ENCODE data around the gene EHBP1.

DNA sequence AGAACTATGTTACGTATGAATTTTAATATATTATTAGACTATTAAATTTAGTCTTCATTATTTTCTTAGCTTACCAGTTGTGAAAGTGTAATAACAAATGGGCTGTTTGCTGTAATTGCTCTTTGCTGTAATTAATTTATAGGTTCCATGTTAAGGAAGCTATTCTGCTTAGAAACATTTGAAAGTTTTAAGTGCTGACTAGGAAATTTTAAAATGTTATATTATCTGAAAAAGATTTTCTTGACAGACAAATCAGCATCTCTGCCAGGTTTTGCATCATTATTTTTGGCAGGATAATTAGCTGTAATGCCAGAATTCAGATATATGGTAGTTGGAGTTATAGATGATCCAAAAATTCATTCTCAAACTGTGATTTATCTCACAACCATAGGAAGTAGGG lies 387.3 kb downstream of the EHBP1 start:
- TF ChIP-seq, protein P1, sequence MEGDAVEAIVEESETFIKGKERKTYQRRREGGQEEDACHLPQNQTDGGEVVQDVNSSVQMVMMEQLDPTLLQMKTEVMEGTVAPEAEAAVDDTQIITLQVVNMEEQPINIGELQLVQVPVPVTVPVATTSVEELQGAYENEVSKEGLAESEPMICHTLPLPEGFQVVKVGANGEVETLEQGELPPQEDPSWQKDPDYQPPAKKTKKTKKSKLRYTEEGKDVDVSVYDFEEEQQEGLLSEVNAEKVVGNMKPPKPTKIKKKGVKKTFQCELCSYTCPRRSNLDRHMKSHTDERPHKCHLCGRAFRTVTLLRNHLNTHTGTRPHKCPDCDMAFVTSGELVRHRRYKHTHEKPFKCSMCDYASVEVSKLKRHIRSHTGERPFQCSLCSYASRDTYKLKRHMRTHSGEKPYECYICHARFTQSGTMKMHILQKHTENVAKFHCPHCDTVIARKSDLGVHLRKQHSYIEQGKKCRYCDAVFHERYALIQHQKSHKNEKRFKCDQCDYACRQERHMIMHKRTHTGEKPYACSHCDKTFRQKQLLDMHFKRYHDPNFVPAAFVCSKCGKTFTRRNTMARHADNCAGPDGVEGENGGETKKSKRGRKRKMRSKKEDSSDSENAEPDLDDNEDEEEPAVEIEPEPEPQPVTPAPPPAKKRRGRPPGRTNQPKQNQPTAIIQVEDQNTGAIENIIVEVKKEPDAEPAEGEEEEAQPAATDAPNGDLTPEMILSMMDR (IDR thresholded peaks at IDR 0.05) = no peak
- TF ChIP-seq POLR2A (IDR thresholded peaks at IDR 0.05) = no peak
